ENCODE data around the gene ANKS6. TPM values are rescaled to one million over a fixed set of nuclear protein-coding genes. Genes with fewer than 3 reads are reported as not detected.

The ANKS6 gene
- total RNA-seq, 1 experiment from 2014 or later = 21.1 TPM

- Mint-ChIP-seq H3K4me3 (ENCODE audit: unreplicated experiment) (no peak overlapping the region), H3K27me3 (ENCODE audit: insufficient read depth, unreplicated experiment) (no peaks in the 10 kb centered on the region), H3K9me3 (ENCODE audit: unreplicated experiment) (no peaks in the 10 kb centered on the region), H3K27ac (ENCODE audit: unreplicated experiment) (no peak overlapping the region), H3K4me1 (ENCODE audit: low read depth, unreplicated experiment) (no peaks in the 10 kb centered on the region), H3K36me3 (ENCODE audit: insufficient read depth, unreplicated experiment) (no peaks in the 10 kb centered on the region)
- BruUV-seq (replicated peaks) = no TSS peak
- intact Hi-C loops (cut with micrococcal nuclease; ENCODE audit: unreplicated experiment) = no loop called here
- no peaks in the 10 kb centered on the region for H3K27me3 ChIP-seq (replicated peaks; ENCODE audit: control insufficient read depth, insufficient read depth, low read length)
- H3K36me3 ChIP-seq (ENCODE audit: control insufficient read depth, insufficient read depth, low read length) = no peaks in the 10 kb centered on the region
- DNase-seq = no peak
- TF ChIP-seq CTCF (IDR thresholded peaks at IDR 0.05; ENCODE audit: insufficient read depth in 1 of 2, low read depth in 1 of 2, low read length in 1 of 2, severe bottlenecking in 1 of 2, unreplicated experiment in 1 of 2) = no peak
- no peaks in the 10 kb centered on the region for H3K4me1 ChIP-seq
- H3K9me3 ChIP-seq = no peaks in the 10 kb centered on the region
- no peak overlapping the region for H3K4me3 ChIP-seq (ENCODE audit: low read depth, low read length)
- POLR2A ChIA-PET = no interaction called here
- CTCF ChIA-PET = no interaction called here
Measured at GRCh38 chr9:98839724-98840123, 43.4 kb upstream of the ANKS6 start.

GRCh38 chr9:98838868-98839565 lies 42.7 kb upstream of the ANKS6 start:
- H3K4me3 Mint-ChIP-seq (ENCODE audit: unreplicated experiment) = no peak overlapping the region
- Histone ChIP-seq H3K4me1 (no peaks in the 10 kb centered on the region), H3K27me3 (replicated peaks; ENCODE audit: control insufficient read depth, insufficient read depth, low read length) (no peaks in the 10 kb centered on the region), H3K36me3 (ENCODE audit: control insufficient read depth, insufficient read depth, low read length) (no peaks in the 10 kb centered on the region), H3K4me3 (ENCODE audit: low read depth, low read length) (no peak overlapping the region), H3K9me3 (no peaks in the 10 kb centered on the region)
- intact Hi-C loops (cut with micrococcal nuclease; ENCODE audit: unreplicated experiment) = no loop called here
- no peaks in the 10 kb centered on the region for H3K36me3 Mint-ChIP-seq (ENCODE audit: insufficient read depth, unreplicated experiment)
- CTCF ChIA-PET = no interaction called here
- H3K27ac Mint-ChIP-seq (ENCODE audit: unreplicated experiment) = no peak overlapping the region
- POLR2A ChIA-PET = no interaction called here
- DNase-seq = no peak
- H3K27me3 Mint-ChIP-seq (ENCODE audit: insufficient read depth, unreplicated experiment) = no peaks in the 10 kb centered on the region
- BruUV-seq (replicated peaks) = no TSS peak
- no peaks in the 10 kb centered on the region for H3K4me1 Mint-ChIP-seq (ENCODE audit: low read depth, unreplicated experiment)
- no peaks in the 10 kb centered on the region for H3K9me3 Mint-ChIP-seq (ENCODE audit: unreplicated experiment)
- no peak for TF ChIP-seq CTCF (IDR thresholded peaks at IDR 0.05; ENCODE audit: insufficient read depth in 1 of 2, low read depth in 1 of 2, low read length in 1 of 2, severe bottlenecking in 1 of 2, unreplicated experiment in 1 of 2)

GRCh38 chr9:98838155-98838867 lies 42.0 kb upstream of the ANKS6 start:
- Histone ChIP-seq H3K9me3 (no peaks in the 10 kb centered on the region), H3K36me3 (ENCODE audit: control insufficient read depth, insufficient read depth, low read length) (no peaks in the 10 kb centered on the region), H3K4me1 (no peaks in the 10 kb centered on the region), H3K27me3 (replicated peaks; ENCODE audit: control insufficient read depth, insufficient read depth, low read length) (no peaks in the 10 kb centered on the region), H3K4me3 (ENCODE audit: low read depth, low read length) (no peak overlapping the region)
- H3K9me3 Mint-ChIP-seq (ENCODE audit: unreplicated experiment) = no peaks in the 10 kb centered on the region
- ChIA-PET POLR2A (no interaction called here), CTCF (no interaction called here)
- no peaks in the 10 kb centered on the region for H3K4me1 Mint-ChIP-seq (ENCODE audit: low read depth, unreplicated experiment)
- TF ChIP-seq CTCF (IDR thresholded peaks at IDR 0.05; ENCODE audit: insufficient read depth in 1 of 2, low read depth in 1 of 2, low read length in 1 of 2, severe bottlenecking in 1 of 2, unreplicated experiment in 1 of 2) = no peak
- intact Hi-C loops (cut with micrococcal nuclease; ENCODE audit: unreplicated experiment) = no loop called here
- DNase-seq = no peak
- no peak overlapping the region for H3K27ac Mint-ChIP-seq (ENCODE audit: unreplicated experiment)
- H3K36me3 Mint-ChIP-seq (ENCODE audit: insufficient read depth, unreplicated experiment) = no peaks in the 10 kb centered on the region
- no peaks in the 10 kb centered on the region for H3K27me3 Mint-ChIP-seq (ENCODE audit: insufficient read depth, unreplicated experiment)
- no TSS peak for BruUV-seq (replicated peaks)
- H3K4me3 Mint-ChIP-seq (ENCODE audit: unreplicated experiment) = no peak overlapping the region

All from Caco-2 (cell line).